ENCODE measurements around the gene NTM.

Gene NTM

DNA sequence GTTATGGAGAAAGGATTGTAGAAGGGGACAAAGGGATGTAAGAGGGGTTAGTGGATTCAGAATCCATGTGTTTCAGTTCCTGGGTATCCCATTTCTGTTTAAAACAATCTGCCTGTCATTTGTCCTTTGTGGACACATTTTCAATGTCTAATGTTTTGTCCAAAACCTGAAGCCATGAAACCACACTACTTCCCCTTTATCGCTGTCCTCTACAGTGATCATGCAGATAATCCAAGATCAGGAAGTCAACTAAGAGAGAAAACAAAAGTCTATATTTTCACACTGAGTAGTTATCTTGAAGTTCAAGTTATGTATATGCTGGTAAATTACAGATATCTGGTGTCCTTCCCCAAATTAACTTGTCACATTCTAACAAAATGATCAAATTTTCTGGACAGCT lies 457.0 kb downstream of the NTM start:
- FAIRE-seq (no peak), DNase-seq (ENCODE audit: insufficient read length, low spot score) (no peak)
- TF ChIP-seq POLR2A (IDR thresholded peaks at IDR 0.05; ENCODE audit: low read depth, low read length), result no peak
- TF ChIP-seq PAX5 (IDR thresholded peaks at IDR 0.05; ENCODE audit: insufficient read depth, low read length, severe bottlenecking), result no peak
- TF ChIP-seq SPI1 (IDR thresholded peaks at IDR 0.05; ENCODE audit: low read depth, low read length), result no peak
- TF ChIP-seq POLR2AphosphoS5 (IDR thresholded peaks at IDR 0.05; ENCODE audit: low read depth, low read length), result no peak
- no peak for TF ChIP-seq TAF1 (IDR thresholded peaks at IDR 0.05; ENCODE audit: low read depth, low read length)
- no peak for TF ChIP-seq POU2F2 (IDR thresholded peaks at IDR 0.05; ENCODE audit: low read depth, low read length)

DNA sequence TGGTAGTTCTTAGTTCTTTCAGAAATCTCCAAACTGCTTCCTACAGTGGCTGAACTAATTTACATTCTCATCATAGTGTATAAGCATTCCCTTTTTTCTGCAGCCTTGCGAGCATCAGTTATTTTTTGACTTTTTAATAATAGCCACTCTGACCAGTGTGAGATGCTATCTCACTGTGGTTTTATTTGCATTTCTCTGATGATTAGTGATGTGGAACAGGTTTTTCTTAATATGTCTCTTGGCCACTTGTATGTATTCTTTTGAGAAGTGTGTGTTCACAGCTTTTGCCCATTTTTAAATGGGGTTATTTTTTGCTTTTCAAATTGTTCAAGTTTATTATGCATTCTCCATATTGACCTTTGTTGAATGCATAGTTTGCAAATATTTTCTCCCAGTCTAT lies 459.3 kb downstream of the NTM start:
- TF ChIP-seq POLR2A (IDR thresholded peaks at IDR 0.05; ENCODE audit: low read depth, low read length), result no peak
- TF ChIP-seq POU2F2 (IDR thresholded peaks at IDR 0.05; ENCODE audit: low read depth, low read length), result no peak
- TF ChIP-seq TAF1 (IDR thresholded peaks at IDR 0.05; ENCODE audit: low read depth, low read length), result no peak
- no peak for TF ChIP-seq SPI1 (IDR thresholded peaks at IDR 0.05; ENCODE audit: low read depth, low read length)
- TF ChIP-seq POLR2AphosphoS5 (IDR thresholded peaks at IDR 0.05; ENCODE audit: low read depth, low read length), result no peak
- no peak for TF ChIP-seq PAX5 (IDR thresholded peaks at IDR 0.05; ENCODE audit: insufficient read depth, low read length, severe bottlenecking)
- DNase-seq (ENCODE audit: insufficient read length, low spot score) (no peak), FAIRE-seq (peak; percentile 9)

DNA sequence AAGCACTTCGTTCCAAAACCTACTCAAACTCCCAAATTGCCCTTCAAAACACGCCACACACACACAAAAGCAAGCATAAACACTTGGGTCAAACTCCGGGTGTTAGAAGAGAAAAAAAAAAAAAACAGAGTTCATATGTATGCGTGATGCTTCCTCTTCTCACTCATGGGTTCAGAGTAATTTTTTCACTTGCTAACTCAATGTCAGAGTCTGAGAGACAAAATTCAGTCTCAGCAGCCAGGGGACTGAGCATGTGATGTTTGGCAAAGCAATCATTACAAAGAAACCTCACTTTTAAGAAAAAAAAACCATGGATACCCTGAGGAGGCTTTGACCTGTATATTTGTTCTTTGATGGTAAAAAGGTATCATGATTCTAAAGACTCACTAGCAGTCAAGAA lies 461.7 kb downstream of the NTM start:
- FAIRE-seq (no peak), DNase-seq (ENCODE audit: insufficient read length, low spot score) (no peak)

GRCh38 chr11:131833366-131833765 lies 463.0 kb downstream of the NTM start:
- FAIRE-seq (no peak), DNase-seq (ENCODE audit: insufficient read length, low spot score) (no peak)
- TF ChIP-seq POLR2A (IDR thresholded peaks at IDR 0.05; ENCODE audit: low read depth, low read length), result no peak
- TF ChIP-seq SPI1 (IDR thresholded peaks at IDR 0.05; ENCODE audit: low read depth, low read length), result no peak
- no peak for TF ChIP-seq POLR2AphosphoS5 (IDR thresholded peaks at IDR 0.05; ENCODE audit: low read depth, low read length)
- no peak for TF ChIP-seq PAX5 (IDR thresholded peaks at IDR 0.05; ENCODE audit: insufficient read depth, low read length, severe bottlenecking)
- TF ChIP-seq POU2F2 (IDR thresholded peaks at IDR 0.05; ENCODE audit: low read depth, low read length), result no peak
- TF ChIP-seq TAF1 (IDR thresholded peaks at IDR 0.05; ENCODE audit: low read depth, low read length), result no peak

More for the DNA sequence above, 461.7 kb downstream of the NTM start:
- no peak for TF ChIP-seq PAX5 (IDR thresholded peaks at IDR 0.05; ENCODE audit: insufficient read depth, low read length, severe bottlenecking)
- no peak for TF ChIP-seq TAF1 (IDR thresholded peaks at IDR 0.05; ENCODE audit: low read depth, low read length)
- no peak for TF ChIP-seq POLR2A (IDR thresholded peaks at IDR 0.05; ENCODE audit: low read depth, low read length)
- no peak for TF ChIP-seq POU2F2 (IDR thresholded peaks at IDR 0.05; ENCODE audit: low read depth, low read length)
- no peak for TF ChIP-seq POLR2AphosphoS5 (IDR thresholded peaks at IDR 0.05; ENCODE audit: low read depth, low read length)
- TF ChIP-seq SPI1 (IDR thresholded peaks at IDR 0.05; ENCODE audit: low read depth, low read length), result no peak

- FAIRE-seq (no peak), DNase-seq (ENCODE audit: insufficient read length, low spot score) (no peak)
- TF ChIP-seq TAF1 (IDR thresholded peaks at IDR 0.05; ENCODE audit: low read depth, low read length), result no peak
- no peak for TF ChIP-seq POU2F2 (IDR thresholded peaks at IDR 0.05; ENCODE audit: low read depth, low read length)
- TF ChIP-seq PAX5 (IDR thresholded peaks at IDR 0.05; ENCODE audit: insufficient read depth, low read length, severe bottlenecking), result no peak
- no peak for TF ChIP-seq POLR2A (IDR thresholded peaks at IDR 0.05; ENCODE audit: low read depth, low read length)
- no peak for TF ChIP-seq SPI1 (IDR thresholded peaks at IDR 0.05; ENCODE audit: low read depth, low read length)
- TF ChIP-seq POLR2AphosphoS5 (IDR thresholded peaks at IDR 0.05; ENCODE audit: low read depth, low read length), result no peak
Measured at GRCh38 chr11:131837562-131837961, 467.1 kb downstream of the NTM start.

DNA sequence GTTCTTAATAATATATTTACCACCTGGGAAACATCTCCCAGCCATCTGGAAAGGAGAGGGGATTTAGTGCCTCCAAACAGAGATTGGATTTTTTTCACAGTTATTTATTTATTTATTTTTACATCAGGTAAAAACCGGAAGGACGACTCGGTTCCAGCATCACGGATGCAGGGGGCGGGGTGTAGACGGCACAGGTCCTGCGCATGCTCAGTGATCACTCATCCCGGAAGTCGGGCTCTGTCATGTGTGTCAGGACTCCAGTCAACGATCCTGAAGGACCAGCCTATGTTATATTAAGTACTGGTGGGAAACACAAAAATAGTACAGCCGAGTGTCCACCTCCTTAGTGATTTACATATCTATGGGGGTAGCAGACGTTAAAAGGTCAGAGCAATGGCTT lies 467.6 kb downstream of the NTM start:
- FAIRE-seq, result no peak
- no peak for DNase-seq (ENCODE audit: insufficient read length, low spot score)
- TF ChIP-seq TAF1 (IDR thresholded peaks at IDR 0.05; ENCODE audit: low read depth, low read length) (no peak), POLR2AphosphoS5 (IDR thresholded peaks at IDR 0.05; ENCODE audit: low read depth, low read length) (no peak), PAX5 (IDR thresholded peaks at IDR 0.05; ENCODE audit: insufficient read depth, low read length, severe bottlenecking) (no peak), POU2F2 (IDR thresholded peaks at IDR 0.05; ENCODE audit: low read depth, low read length) (no peak)

- FAIRE-seq (no peak), DNase-seq (ENCODE audit: insufficient read length, low spot score) (no peak)
- TF ChIP-seq TAF1 (IDR thresholded peaks at IDR 0.05; ENCODE audit: low read depth, low read length), result no peak
- no peak for TF ChIP-seq POLR2AphosphoS5 (IDR thresholded peaks at IDR 0.05; ENCODE audit: low read depth, low read length)
- TF ChIP-seq POU2F2 (IDR thresholded peaks at IDR 0.05; ENCODE audit: low read depth, low read length), result no peak
- TF ChIP-seq PAX5 (IDR thresholded peaks at IDR 0.05; ENCODE audit: insufficient read depth, low read length, severe bottlenecking), result no peak
- no peak for TF ChIP-seq SPI1 (IDR thresholded peaks at IDR 0.05; ENCODE audit: low read depth, low read length)
Measured at GRCh38 chr11:131839326-131839725, 468.9 kb downstream of the NTM start.

GRCh38 chr11:131840545-131840944 lies 470.1 kb downstream of the NTM start:
- TF ChIP-seq POLR2A (IDR thresholded peaks at IDR 0.05; ENCODE audit: low read depth, low read length), result no peak
- TF ChIP-seq TAF1 (IDR thresholded peaks at IDR 0.05; ENCODE audit: low read depth, low read length), result no peak
- no peak for TF ChIP-seq POLR2AphosphoS5 (IDR thresholded peaks at IDR 0.05; ENCODE audit: low read depth, low read length)
- TF ChIP-seq POU2F2 (IDR thresholded peaks at IDR 0.05; ENCODE audit: low read depth, low read length), result no peak
- TF ChIP-seq SPI1 (IDR thresholded peaks at IDR 0.05; ENCODE audit: low read depth, low read length), result peak; percentile 61; the same call in 1 of the 2 replicates
- FAIRE-seq, result no peak
- no peak for DNase-seq (ENCODE audit: insufficient read length, low spot score)

GRCh38 chr11:131841028-131841427 lies 470.6 kb downstream of the NTM start:
- FAIRE-seq, result no peak

DNA sequence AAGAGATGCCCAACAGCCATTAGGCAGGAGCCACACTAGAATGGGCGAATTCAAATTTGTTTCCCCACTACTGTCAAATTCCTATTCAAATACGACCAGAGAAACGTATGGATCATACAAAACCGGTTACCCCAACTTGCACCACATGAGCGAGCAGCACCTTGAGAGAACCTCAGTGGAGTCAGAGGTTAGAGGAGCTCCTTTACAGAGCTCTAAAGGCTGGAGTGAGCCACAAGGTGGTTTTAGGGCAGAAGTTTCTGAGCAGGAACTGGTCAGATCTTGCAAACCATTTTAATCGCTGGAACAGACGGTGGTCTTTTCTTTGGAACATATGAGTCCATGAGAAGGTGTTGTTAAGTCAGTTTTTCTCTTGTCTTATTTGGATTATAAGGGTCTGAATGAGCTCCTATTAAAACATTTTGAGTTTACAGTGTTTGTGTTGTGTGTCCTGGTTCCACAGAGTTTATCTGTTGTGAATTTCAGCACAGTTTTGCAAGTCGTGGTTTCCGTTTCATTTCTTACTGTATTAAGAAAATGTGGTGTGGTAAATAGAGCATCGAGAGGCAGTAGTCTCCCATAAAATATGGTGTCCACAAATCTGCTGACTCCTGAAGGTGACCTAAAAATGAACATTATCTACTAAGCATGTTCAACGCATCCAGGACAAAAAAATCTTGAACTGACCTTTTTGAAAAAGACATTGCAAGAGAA lies 471.7 kb downstream of the NTM start:
- TF ChIP-seq TAF1 (IDR thresholded peaks at IDR 0.05; ENCODE audit: low read depth, low read length) (no peak), POLR2A (IDR thresholded peaks at IDR 0.05; ENCODE audit: low read depth, low read length) (no peak), POLR2AphosphoS5 (IDR thresholded peaks at IDR 0.05; ENCODE audit: low read depth, low read length) (no peak), POU2F2 (IDR thresholded peaks at IDR 0.05; ENCODE audit: low read depth, low read length) (no peak), SPI1 (IDR thresholded peaks at IDR 0.05; ENCODE audit: low read depth, low read length) (no peak), PAX5 (IDR thresholded peaks at IDR 0.05; ENCODE audit: insufficient read depth, low read length, severe bottlenecking) (no peak)
- DNase-seq (ENCODE audit: insufficient read length, low spot score) (no peak), FAIRE-seq (no peak)

More at GRCh38 chr11:131841028-131841427, 470.6 kb downstream of the NTM start:
- no peak for TF ChIP-seq SPI1 (IDR thresholded peaks at IDR 0.05; ENCODE audit: low read depth, low read length)
- no peak for TF ChIP-seq POLR2AphosphoS5 (IDR thresholded peaks at IDR 0.05; ENCODE audit: low read depth, low read length)
- no peak for DNase-seq (ENCODE audit: insufficient read length, low spot score)

Measured in GM12891 (cell line).